ENCODE measurements around the gene SEMA3B.

SEMA3B gene

GRCh38 chr3:50326182-50326541, 57.2 kb downstream of the SEMA3B start:
- no peak for DNase-seq

GRCh38 chr3:50327129-50327528, 58.2 kb downstream of the SEMA3B start:
- no peak for DNase-seq
